T-cell (primary cell): ENCODE results near the gene DLD. TPM values are rescaled to one million over a fixed set of nuclear protein-coding genes. Genes with fewer than 3 reads are reported as not detected.

Experiments
- ATAC-seq, 4 experiments: fragments of 200-7000 bp in 3 of 4; fragments of 150-1000 bp in 1 of 4; cut with Tn5 transposase; replicated peaks in 1 of 4; 1 replicate in 3 of 4; 2 replicates in 1 of 4; pipeline ENCODE4 v1.10.0; 2021; ENCODE audit warnings: moderate library complexity in 3 of 4, mild to moderate bottlenecking in 2 of 4, moderate number of reproducible peaks in 1 of 4
- CTCF ChIA-PET, 2 donors: fragments of 300-600 bp; sonication (Branson Sonifier 250); formaldehyde crosslinking; loops; one replicate each; lab custom pipeline; 2022; ENCODE audit warnings: antibody characterized with exemption in 2 of 2; lab: Charles Lee
- POLR2A ChIA-PET, 2 donors: fragments of 300-600 bp; sonication (Branson Sonifier 250); formaldehyde crosslinking; loops; one replicate each; lab custom pipeline; 2022; ENCODE audit warnings: antibody characterized with exemption in 2 of 2; lab: Charles Lee
- DNase-seq, 35 experiments: peaks; one replicate each; pipeline versions ENCODE4 v3.0.0 to v3.0.0-alpha.2; 2013 to 2023
- H3K27ac ChIP-seq: one replicate; pipeline ENCODE4 v1.5.1; 2013; ENCODE audit warnings: low read length
- H3K27me3 ChIP-seq, 2 experiments: replicated peaks in 1 of 2; 1 replicate in 1 of 2; 2 replicates in 1 of 2; pipeline versions ENCODE4 v1.6.1 to v1.7.0; 2013; ENCODE audit warnings: low read length in 1 of 2, mixed read lengths in 1 of 2; ENCODE audit not compliant: control insufficient read depth in 2 of 2, insufficient read depth in 2 of 2; ENCODE audit errors: extremely low read depth in 1 of 2
- H3K36me3 ChIP-seq, 2 donors: 1 replicate in 1 of 2; 2 replicates in 1 of 2; pipeline versions ENCODE4 v1.6.1 to v1.7.0; 2013; ENCODE audit warnings: low read length in 1 of 2; ENCODE audit not compliant: control insufficient read depth in 2 of 2, insufficient read depth in 1 of 2; ENCODE audit errors: extremely low read depth in 1 of 2
- H3K4me1 ChIP-seq, 2 experiments: 1 replicate in 1 of 2; 2 replicates in 1 of 2; pipeline versions ENCODE4 v1.6.1 to v1.7.0; 2013; ENCODE audit warnings: low read length in 2 of 2, mixed read lengths in 1 of 2; ENCODE audit not compliant: insufficient read depth in 2 of 2, control insufficient read depth in 1 of 2; ENCODE audit errors: extremely low read depth in 1 of 2
- H3K4me3 ChIP-seq, 2 donors: 1 replicate in 1 of 2; 2 replicates in 1 of 2; pipeline versions ENCODE4 v1.5.1 to v1.7.0; 2013; ENCODE audit warnings: mild to moderate bottlenecking in 2 of 2, low read length in 1 of 2, moderate library complexity in 1 of 2; ENCODE audit not compliant: control insufficient read depth in 1 of 2; ENCODE audit errors: extremely low read depth in 1 of 2
- H3K9me3 ChIP-seq: 2 replicates; pipeline ENCODE4 v1.7.0; 2013
- H3K27ac Mint-ChIP-seq, 2 donors: one replicate each; pipeline ENCODE4 v1.8.0; 2020 to 2021; ENCODE audit warnings: mild to moderate bottlenecking in 2 of 2, mixed read lengths in 2 of 2
- H3K27me3 Mint-ChIP-seq, 2 donors: one replicate each; pipeline ENCODE4 v1.8.0; 2021 to 2022; ENCODE audit warnings: mixed read lengths in 2 of 2
- H3K36me3 Mint-ChIP-seq: one replicate; pipeline ENCODE4 v1.8.0; 2021; ENCODE audit warnings: mixed read lengths
- H3K4me1 Mint-ChIP-seq, 3 donors: one replicate each; pipeline ENCODE4 v1.8.0; 2020 to 2022; ENCODE audit warnings: mixed read lengths in 3 of 3, mild to moderate bottlenecking in 1 of 3
- H3K4me3 Mint-ChIP-seq, 3 donors: one replicate each; pipeline ENCODE4 v1.8.0; 2020 to 2022; ENCODE audit warnings: mild to moderate bottlenecking in 3 of 3, mixed read lengths in 3 of 3, moderate library complexity in 3 of 3
- H3K9me3 Mint-ChIP-seq, 3 donors: one replicate each; pipeline ENCODE4 v1.8.0; 2020 to 2022; ENCODE audit warnings: mixed read lengths in 3 of 3
- WGBS: methylation state at CpG from one replicate; pipeline ENCODE4 v1.1.5; 2013; ENCODE audit warnings: missing lambda C conversion rate; ENCODE audit not compliant: insufficient coverage; 5-methylcytosine and 5-hydroxymethylcytosine counted together
- total RNA-seq, 35 experiments: library from RNA in 6 of 35; stranded (reverse) in 6 of 35; fragments of 120-200 nt in 1 of 35; gene quantifications; one replicate each; pipeline versions ENCODE4 v1.2.1 to v1.2.4 and lab custom pipeline; 2013 to 2026

DLD gene
- total RNA-seq, 5 donors from 2014 or later (not counting 1 experiment from before 2014, with no cell fraction given), result 32.3 to 63.6 (median 41.9) TPM

DNA sequence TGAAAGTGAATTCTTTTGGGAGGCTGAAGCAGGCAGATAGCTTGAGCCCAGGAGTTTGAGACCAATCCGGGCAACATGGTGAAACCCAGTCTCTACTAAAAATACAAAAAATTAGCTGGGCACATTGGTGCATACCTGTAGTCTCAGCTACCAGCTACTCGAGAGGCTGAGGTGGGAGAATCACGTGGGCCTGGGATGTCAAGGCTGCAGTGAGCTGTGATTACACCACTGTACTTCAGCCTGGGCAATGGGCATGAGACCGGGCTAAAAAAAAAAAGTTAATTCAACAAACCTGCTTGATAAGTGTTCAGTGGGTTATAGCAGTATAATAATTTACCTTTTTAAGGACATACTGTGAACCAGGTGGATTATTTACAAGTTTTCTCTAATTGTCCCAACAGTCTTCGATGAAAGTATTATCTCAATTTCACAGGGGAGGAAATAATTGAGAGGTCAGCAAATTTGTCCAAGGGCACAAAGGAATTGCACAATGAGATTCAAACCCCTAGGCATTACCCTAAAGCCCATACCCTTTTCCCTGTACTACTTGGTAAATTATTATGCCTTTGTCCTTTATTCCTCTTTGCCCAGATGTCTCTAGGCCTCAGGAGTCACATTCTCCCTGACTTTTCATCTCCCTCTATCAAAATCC, 13.1 kb upstream of the DLD start:
- Histone ChIP-seq H3K36me3 (no peaks in the 10 kb centered on the region), H3K27me3 (peaks cover 0 to 8% of the 10 kb centered on the region in 2 experiments), H3K9me3 (no peaks in the 10 kb centered on the region), H3K4me3 (no peak overlapping the region), H3K27ac (no peak overlapping the region), H3K4me1 (peaks cover 4 to 8% of the 10 kb centered on the region in 2 experiments)
- no peak for ATAC-seq
- no peak for DNase-seq
- Mint-ChIP-seq H3K4me1 (peaks cover 6 to 33% (median 33%) of the 10 kb centered on the region in 3 donors), H3K4me3 (no peak overlapping the region), H3K27me3 (peaks cover 0 to 3% of the 10 kb centered on the region in 2 donors), H3K9me3 (no peaks in the 10 kb centered on the region), H3K36me3 (no peaks in the 10 kb centered on the region), H3K27ac (no peak overlapping the region)
- 40% methylated on average over 1 of the region's 5 CpGs for WGBS
- ChIA-PET POLR2A (interaction anchor here (0.5 to 1.2 kb wide), 3 partner anchors 130 to 675 kb away, joined by 3 to 5 read pairs (median 4); no protein-coding TSS in a partner anchor), CTCF (interaction anchor here (0.5 to 3.2 kb wide), 14 partner anchors 11 to 752 kb away, joined by 3 to 29 read pairs (median 4); partner anchors contain the start of genes DLD (in 2 of the 2), CBLL1 (in 1 of the 2) and HBP1 (in 1 of the 2))

DNA sequence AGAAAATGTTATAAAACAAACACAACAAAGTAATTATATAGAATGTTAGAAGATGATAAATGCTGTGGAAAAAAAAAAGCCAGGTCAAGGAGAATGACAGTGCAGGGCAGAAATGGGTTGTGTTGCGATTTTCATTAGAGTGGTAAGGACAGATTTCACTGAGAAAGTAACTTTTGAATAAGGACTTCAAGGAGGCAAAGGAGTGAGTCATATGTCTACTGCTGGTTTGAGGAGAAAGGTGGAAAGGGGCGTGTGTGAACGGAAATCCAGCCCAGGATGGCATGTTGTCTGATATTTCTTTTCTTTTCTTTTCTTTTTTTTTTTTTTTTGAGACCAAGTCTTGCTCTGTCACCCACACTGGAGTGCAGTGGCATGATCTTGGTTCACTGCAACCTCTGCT, 12.3 kb upstream of the DLD start:
- Mint-ChIP-seq H3K9me3 (no peaks in the 10 kb centered on the region), H3K4me3 (no peak overlapping the region), H3K27me3 (peaks cover 0 to 3% of the 10 kb centered on the region in 2 donors), H3K36me3 (no peaks in the 10 kb centered on the region), H3K4me1 (peaks cover 6 to 33% (median 33%) of the 10 kb centered on the region in 3 donors), H3K27ac (no peak overlapping the region)
- POLR2A ChIA-PET, result interaction anchor here in 1 of 2 donors (0.6 to 1.2 kb wide), 2 partner anchors 131 to 197 kb away, joined by 4 to 10 read pairs; no protein-coding TSS in a partner anchor
- peaks cover 0 to 8% of the 10 kb centered on the region in 2 experiments for H3K27me3 ChIP-seq
- peaks cover 4 to 8% of the 10 kb centered on the region in 2 experiments for H3K4me1 ChIP-seq
- no peak overlapping the region for H3K27ac ChIP-seq
- DNase-seq (no peak), ATAC-seq (no peak)
- no peaks in the 10 kb centered on the region for H3K9me3 ChIP-seq
- no peak overlapping the region for H3K4me3 ChIP-seq
- no peaks in the 10 kb centered on the region for H3K36me3 ChIP-seq
- CTCF ChIA-PET, result interaction anchor here (0.6 to 3.2 kb wide), 16 partner anchors 8 to 753 kb away, joined by 3 to 29 read pairs (median 6); partner anchors contain the start of genes CBLL1 (in 2 of the 2), DLD (in 1 of the 2) and HBP1 (in 1 of the 2)
- whole genome bisulfite sequencing, result 38% methylated on average over 1 of the region's 3 CpGs

DNA sequence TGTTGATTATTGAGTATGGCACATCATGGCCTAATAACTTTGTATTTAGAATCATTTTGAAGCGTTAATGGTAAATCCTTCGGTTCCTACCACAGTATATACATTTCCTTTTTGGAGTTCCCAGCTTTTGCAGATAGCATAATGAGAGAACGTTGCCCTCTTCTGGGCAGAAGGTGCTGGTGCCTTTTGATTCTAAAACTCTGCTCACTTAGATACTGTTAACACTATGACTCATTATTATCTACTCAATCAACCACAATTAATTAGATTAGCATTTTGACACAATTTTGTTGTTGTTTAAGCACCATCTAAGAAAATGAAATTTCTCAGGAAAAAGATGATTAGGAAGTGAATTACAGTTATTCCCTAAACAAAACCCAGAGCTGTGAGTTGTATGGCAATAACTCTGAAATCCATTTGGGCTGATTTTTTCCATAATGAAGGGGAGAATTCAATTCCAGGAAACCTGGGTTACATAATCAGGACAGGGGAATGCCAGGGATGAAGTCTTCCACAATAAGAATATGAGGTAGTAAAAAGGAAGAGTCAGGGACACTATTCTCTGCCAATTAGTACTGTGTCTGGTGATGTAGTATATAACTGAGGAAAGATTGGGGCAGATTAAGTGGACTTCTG, 11.5 kb upstream of the DLD start:
- no peak overlapping the region for H3K4me3 Mint-ChIP-seq
- peak in 14 of 35 experiments; percentile 16 to 70 (median 25) for DNase-seq
- peaks cover 3 to 30% (median 27%) of the 10 kb centered on the region in 3 donors for H3K4me1 Mint-ChIP-seq
- 0% methylated on average over 1 of the region's 3 CpGs for WGBS
- peak; percentile 64 to 78 (median 73) for ATAC-seq
- Histone ChIP-seq H3K27ac (no peak overlapping the region), H3K4me3 (no peak overlapping the region), H3K4me1 (peaks cover 4 to 6% of the 10 kb centered on the region in 2 experiments), H3K9me3 (no peaks in the 10 kb centered on the region), H3K27me3 (peaks cover 0 to 8% of the 10 kb centered on the region in 2 experiments), H3K36me3 (no peaks in the 10 kb centered on the region)
- no peaks in the 10 kb centered on the region for H3K9me3 Mint-ChIP-seq
- H3K27ac Mint-ChIP-seq, result no peak overlapping the region
- ChIA-PET CTCF (interaction anchor here (0.6 to 3.2 kb wide), 12 partner anchors 9 to 1098 kb away, joined by 3 to 29 read pairs (median 6); partner anchors contain the start of genes CBLL1 (in 2 of the 2) and DLD (in 1 of the 2)), POLR2A (interaction anchor here in 1 of 2 donors (1.0 kb wide), 1 partner anchor 13 kb away, joined by 3 read pairs; no protein-coding TSS in a partner anchor)
- peaks cover 3 to 6% of the 10 kb centered on the region in 2 donors for H3K27me3 Mint-ChIP-seq
- no peaks in the 10 kb centered on the region for H3K36me3 Mint-ChIP-seq

DNA sequence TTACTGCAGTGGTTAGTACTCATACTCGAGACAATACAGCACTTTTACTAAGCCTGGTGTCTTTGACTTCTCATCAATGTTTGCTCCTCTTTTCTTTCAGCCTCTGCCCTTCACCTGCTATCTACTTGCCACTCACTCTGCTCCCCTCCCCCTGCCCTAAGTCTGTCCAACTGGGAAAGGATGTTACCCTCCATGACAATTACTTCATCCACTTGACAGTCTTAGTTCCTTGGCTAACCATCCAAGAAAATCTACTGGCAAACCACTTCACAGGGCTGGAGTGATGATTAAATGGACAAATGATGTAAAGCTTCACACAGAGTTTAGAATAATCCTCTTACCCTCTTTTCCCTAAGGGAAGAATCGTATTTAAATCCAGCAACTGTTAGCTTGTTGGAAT, 8.2 kb upstream of the DLD start:
- ChIA-PET POLR2A (no interaction called here), CTCF (interaction anchor here (1.1 to 2.4 kb wide), 2 partner anchors 8 to 419 kb away, joined by 5 to 9 read pairs; no protein-coding TSS in a partner anchor)
- ATAC-seq (no peak), DNase-seq (no peak)
- Histone ChIP-seq H3K4me1 (peaks cover 0 to 2% of the 10 kb centered on the region in 2 experiments), H3K27me3 (peaks cover 0 to 8% of the 10 kb centered on the region in 2 experiments), H3K4me3 (no peak overlapping the region), H3K36me3 (no peaks in the 10 kb centered on the region), H3K9me3 (no peaks in the 10 kb centered on the region), H3K27ac (no peak overlapping the region)
- Mint-ChIP-seq H3K27ac (peak overlapping the region in 1 of 2 donors; percentile 5), H3K27me3 (peaks cover 5 to 11% of the 10 kb centered on the region in 2 donors), H3K9me3 (no peaks in the 10 kb centered on the region), H3K4me1 (peaks cover 0 to 12% (median 9%) of the 10 kb centered on the region in 3 donors), H3K4me3 (no peak overlapping the region), H3K36me3 (no peaks in the 10 kb centered on the region)
- no CpG with 5 or more reads among the region's 2 CpGs for WGBS

DNA sequence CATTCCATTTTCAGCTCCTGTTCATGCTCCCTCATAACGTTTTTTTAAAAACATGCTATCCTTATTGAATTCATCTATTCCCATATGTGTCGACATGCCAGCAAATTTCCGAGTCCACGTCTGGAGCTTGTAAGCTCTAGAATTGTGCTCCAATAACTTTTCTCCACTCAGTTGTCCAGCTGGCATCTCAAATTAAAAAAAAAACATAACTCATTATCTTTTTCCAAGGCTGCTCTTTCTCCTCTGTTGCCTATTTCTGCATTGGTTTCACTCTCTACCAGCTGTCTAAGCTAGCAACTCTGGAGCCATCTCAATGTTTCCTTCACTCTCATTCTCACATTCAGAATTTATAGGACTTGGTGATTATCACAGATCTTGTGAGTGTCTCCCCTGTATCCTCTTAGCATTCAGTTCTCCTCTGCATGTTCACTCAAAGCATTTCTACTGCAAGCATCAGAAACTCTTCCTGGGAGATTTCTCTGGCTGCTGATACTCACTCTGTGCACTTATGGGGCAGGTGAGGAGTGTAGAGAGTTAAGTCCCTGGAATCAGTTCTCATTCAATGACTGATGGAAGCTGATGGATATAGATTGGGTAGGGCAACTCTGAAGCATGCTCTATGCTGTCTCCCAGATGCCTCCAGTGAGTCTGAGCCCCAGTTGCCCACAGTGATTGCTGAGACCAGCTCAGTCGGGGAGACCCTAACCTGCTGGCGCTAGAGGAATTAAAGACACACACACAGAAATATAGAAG, 6.7 kb upstream of the DLD start:
- H3K4me1 ChIP-seq, result no peaks in the 10 kb centered on the region
- no peak for DNase-seq
- Mint-ChIP-seq H3K27ac (no peak overlapping the region), H3K9me3 (no peaks in the 10 kb centered on the region), H3K4me3 (no peak overlapping the region), H3K27me3 (peaks cover 5 to 11% of the 10 kb centered on the region in 2 donors), H3K36me3 (no peaks in the 10 kb centered on the region), H3K4me1 (peaks cover 0 to 6% (median 5%) of the 10 kb centered on the region in 3 donors)
- H3K4me3 ChIP-seq, result no peak overlapping the region
- CTCF ChIA-PET, result interaction anchor here (0.6 to 0.7 kb wide), 2 partner anchors 9 kb away, joined by 3 to 5 read pairs; no protein-coding TSS in a partner anchor
- H3K27me3 ChIP-seq, result peaks cover 0 to 8% of the 10 kb centered on the region in 2 experiments
- H3K36me3 ChIP-seq, result no peaks in the 10 kb centered on the region
- POLR2A ChIA-PET, result no interaction called here
- H3K9me3 ChIP-seq, result no peaks in the 10 kb centered on the region
- H3K27ac ChIP-seq, result no peak overlapping the region
- no peak for ATAC-seq
- 88% methylated on average over 4 of the region's 6 CpGs for WGBS
